ENCODE results near the gene ANP32B. TPM values are rescaled to one million over a fixed set of nuclear protein-coding genes. Genes with fewer than 3 reads are reported as not detected.

Gene ANP32B
- total RNA-seq, 1 donor from 2014 or later = 19.6 TPM

GRCh38 chr9:97963232-97963631 is 19.9 kb upstream of the ANP32B start:
- Histone ChIP-seq H3K27ac (no peak overlapping the region), H4K20me1 (ENCODE audit: low read depth) (no peaks in the 10 kb centered on the region), H3K9ac (no peak overlapping the region), H3K4me3 (no peak overlapping the region), H3K4me1 (no peaks in the 10 kb centered on the region), H3F3A (ENCODE audit: low read depth) (no peaks in the 10 kb centered on the region), H3K27me3 (peaks cover 91% of the 10 kb centered on the region), H3K36me3 (no peaks in the 10 kb centered on the region), H3K9me3 (ENCODE audit: low read depth) (no peaks in the 10 kb centered on the region), H2AFZ (replicated peaks) (no peak overlapping the region), H3K79me2 (ENCODE audit: low read depth) (no peaks in the 10 kb centered on the region), H3K4me2 (no peak overlapping the region)
- H3K27ac Mint-ChIP-seq = no peak overlapping the region
- H3K4me3 Mint-ChIP-seq = no peak overlapping the region
- no peaks in the 10 kb centered on the region for H3K9me3 Mint-ChIP-seq
- peaks cover 3% of the 10 kb centered on the region for H3K27me3 Mint-ChIP-seq (ENCODE audit: insufficient read depth, low read depth)
- H3K4me1 Mint-ChIP-seq = no peaks in the 10 kb centered on the region
- no peaks in the 10 kb centered on the region for H3K36me3 Mint-ChIP-seq
- TF ChIP-seq CTCF (IDR thresholded peaks at IDR 0.05) = no peak
- no peak for TF ChIP-seq EZH2 (IDR thresholded peaks at IDR 0.05)
- TF ChIP-seq EZH2phosphoT487 (IDR thresholded peaks at IDR 0.05) = no peak
- DNase-seq (ENCODE audit: low spot score) = no peak

GRCh38 chr9:97964901-97965300 is 18.2 kb upstream of the ANP32B start:
- Mint-ChIP-seq H3K27me3 (ENCODE audit: insufficient read depth, low read depth) (peaks cover 3% of the 10 kb centered on the region), H3K9me3 (no peaks in the 10 kb centered on the region), H3K4me1 (no peaks in the 10 kb centered on the region), H3K27ac (no peak overlapping the region), H3K36me3 (no peaks in the 10 kb centered on the region), H3K4me3 (no peak overlapping the region)
- DNase-seq (ENCODE audit: low spot score) = no peak
- Histone ChIP-seq H3K79me2 (ENCODE audit: low read depth) (no peaks in the 10 kb centered on the region), H4K20me1 (ENCODE audit: low read depth) (no peaks in the 10 kb centered on the region), H3K27ac (no peak overlapping the region), H3K36me3 (no peaks in the 10 kb centered on the region), H2AFZ (replicated peaks) (no peak overlapping the region), H3K27me3 (peaks cover 98% of the 10 kb centered on the region), H3K4me1 (no peaks in the 10 kb centered on the region), H3K9ac (no peak overlapping the region), H3K4me2 (no peak overlapping the region), H3K9me3 (ENCODE audit: low read depth) (no peaks in the 10 kb centered on the region), H3K4me3 (no peak overlapping the region), H3F3A (ENCODE audit: low read depth) (no peaks in the 10 kb centered on the region)
- no peak for TF ChIP-seq EZH2 (IDR thresholded peaks at IDR 0.05)
- TF ChIP-seq EZH2phosphoT487 (IDR thresholded peaks at IDR 0.05) = no peak
- no peak for TF ChIP-seq CTCF (IDR thresholded peaks at IDR 0.05)

GRCh38 chr9:97966493-97966892 is 16.6 kb upstream of the ANP32B start:
- H3K9ac ChIP-seq = no peak overlapping the region
- H4K20me1 ChIP-seq (ENCODE audit: low read depth) = no peaks in the 10 kb centered on the region
- H3K4me1 ChIP-seq = no peaks in the 10 kb centered on the region
- no peak overlapping the region for H3K4me2 ChIP-seq
- no peak overlapping the region for H3K27ac ChIP-seq
- no peak for DNase-seq (ENCODE audit: low spot score)
- H3K9me3 ChIP-seq (ENCODE audit: low read depth) = no peaks in the 10 kb centered on the region
- Mint-ChIP-seq H3K27ac (no peak overlapping the region), H3K4me3 (no peak overlapping the region), H3K9me3 (no peaks in the 10 kb centered on the region), H3K36me3 (no peaks in the 10 kb centered on the region), H3K4me1 (no peaks in the 10 kb centered on the region), H3K27me3 (ENCODE audit: insufficient read depth, low read depth) (peaks cover 3% of the 10 kb centered on the region)
- H3K79me2 ChIP-seq (ENCODE audit: low read depth) = no peaks in the 10 kb centered on the region
- no peaks in the 10 kb centered on the region for H3K36me3 ChIP-seq
- peaks cover 99% of the 10 kb centered on the region for H3K27me3 ChIP-seq
- no peak overlapping the region for H2AFZ ChIP-seq (replicated peaks)
- H3K4me3 ChIP-seq = no peak overlapping the region
- H3F3A ChIP-seq (ENCODE audit: low read depth) = no peaks in the 10 kb centered on the region
- TF ChIP-seq EZH2 (IDR thresholded peaks at IDR 0.05) (no peak), EZH2phosphoT487 (IDR thresholded peaks at IDR 0.05) (no peak), CTCF (IDR thresholded peaks at IDR 0.05) (no peak)
